ENCODE measurements around the gene EEFSEC. TPM values are rescaled to one million over a fixed set of nuclear protein-coding genes. Genes with fewer than 3 reads are reported as not detected.

Gene EEFSEC
- total RNA-seq, 2 experiments from 2014 or later, result 17.7 to 25.3 TPM

- Histone ChIP-seq H3K79me2 (ENCODE audit: insufficient read depth, low read depth, low read length) (no peaks in the 10 kb centered on the region), H3K9me2 (ENCODE audit: insufficient read depth, low read length) (no peaks in the 10 kb centered on the region), H3K4me3 (ENCODE audit: low read depth, low read length, poor library complexity, severe bottlenecking) (no peak overlapping the region), H3K36me3 (ENCODE audit: insufficient read depth, low read length) (no peaks in the 10 kb centered on the region), H3K4me2 (ENCODE audit: low read length) (no peak overlapping the region), H3K9me3 (ENCODE audit: low read length) (no peaks in the 10 kb centered on the region), H4K20me1 (ENCODE audit: insufficient read depth, low read length) (no peaks in the 10 kb centered on the region), H3K4me1 (ENCODE audit: insufficient read depth, low read length, poor library complexity, severe bottlenecking) (no peaks in the 10 kb centered on the region), H2AFZ (ENCODE audit: low read length) (no peak overlapping the region), H3K27ac (ENCODE audit: low read depth, low read length, poor library complexity, severe bottlenecking) (no peak overlapping the region)
- BruUV-seq (replicated peaks), result no TSS peak
- TF ChIP-seq EZH2phosphoT487 (IDR thresholded peaks at IDR 0.05; ENCODE audit: borderline replicate concordance, low read depth, low read length), result no peak
- TF ChIP-seq CTCF (conservative IDR thresholded peaks at IDR 0.05; ENCODE audit: low read length), result no peak
- POLR2A ChIA-PET, result no interaction called here
- DNase-seq (ENCODE audit: low spot score), result no peak
- CTCF ChIA-PET (ENCODE audit: unreplicated experiment), result no interaction called here
- intact Hi-C loops (cut with micrococcal nuclease; ENCODE audit: unreplicated experiment), result no loop called here
These were observed 259.1 kb downstream of the EEFSEC start for GRCh38 chr3:128412180-128413002.

GRCh38 chr3:128413003-128413370 is 259.7 kb downstream of the EEFSEC start:
- no peak overlapping the region for H3K4me2 ChIP-seq (ENCODE audit: low read length)

More at GRCh38 chr3:128413003-128413370, 259.7 kb downstream of the EEFSEC start:
- Histone ChIP-seq H3K9me3 (ENCODE audit: low read length) (no peaks in the 10 kb centered on the region), H3K4me1 (ENCODE audit: insufficient read depth, low read length, poor library complexity, severe bottlenecking) (no peaks in the 10 kb centered on the region), H3K9me2 (ENCODE audit: insufficient read depth, low read length) (no peaks in the 10 kb centered on the region), H4K20me1 (ENCODE audit: insufficient read depth, low read length) (no peaks in the 10 kb centered on the region), H3K4me3 (ENCODE audit: low read depth, low read length, poor library complexity, severe bottlenecking) (no peak overlapping the region), H3K27ac (ENCODE audit: low read depth, low read length, poor library complexity, severe bottlenecking) (no peak overlapping the region), H3K36me3 (ENCODE audit: insufficient read depth, low read length) (no peaks in the 10 kb centered on the region), H2AFZ (ENCODE audit: low read length) (no peak overlapping the region), H3K79me2 (ENCODE audit: insufficient read depth, low read depth, low read length) (no peaks in the 10 kb centered on the region)
- ChIA-PET POLR2A (no interaction called here), CTCF (ENCODE audit: unreplicated experiment) (no interaction called here)
- DNase-seq (ENCODE audit: low spot score), result no peak
- intact Hi-C loops (cut with micrococcal nuclease; ENCODE audit: unreplicated experiment), result no loop called here
- no peak for TF ChIP-seq CTCF (conservative IDR thresholded peaks at IDR 0.05; ENCODE audit: low read length)
- no peak for TF ChIP-seq EZH2phosphoT487 (IDR thresholded peaks at IDR 0.05; ENCODE audit: borderline replicate concordance, low read depth, low read length)
- BruUV-seq (replicated peaks), result no TSS peak

Measured in OCI-LY7 (cell line).